ENCODE measurements around the gene PLOD3. TPM values are rescaled to one million over a fixed set of nuclear protein-coding genes. Genes with fewer than 3 reads are reported as not detected.

The PLOD3 gene
- total and polyA plus RNA-seq, 9 donors, result 14.2 to 51.9 (median 38.5) TPM

GRCh38 chr7:101164071-101164840, 53.1 kb downstream of the PLOD3 start:
- TF ChIP-seq POLR2A (IDR thresholded peaks at IDR 0.05) (no peak), EP300 (IDR thresholded peaks at IDR 0.05) (no peak), CTCF (IDR thresholded peaks at IDR 0.05) (no peak)
- Histone ChIP-seq H3K27ac (no peak overlapping the region), H3K4me3 (peak overlapping the region; percentile 25), H3K27me3 (peaks cover 2% of the 10 kb centered on the region), H3K9me3 (no peaks in the 10 kb centered on the region), H3K4me1 (ENCODE audit: insufficient read depth) (peaks cover 14% of the 10 kb centered on the region), H3K36me3 (no peaks in the 10 kb centered on the region)
- WGBS, 3 donors, result 1 to 2% (median 1%) methylated on average over 43 to 75 of the region's 75 CpGs
- intact Hi-C loops (cut with DNase I), result loop anchor here in 2 of 4 donors (10.0 kb wide), 2 partner anchors 101 to 269 kb away; partner anchors contain the start of gene ACHE (in 1 of the 2)
- DNase-seq, result peak in 2 of 5 donors; percentile 47 to 68

- no peak overlapping the region for H3K27ac ChIP-seq
- DNase-seq, result peak in 2 of 5 donors; percentile 47 to 48
- WGBS, 3 donors, result 0 to 1% (median 1%) methylated on average over 79 to 92 of the region's 92 CpGs
- H3K4me1 ChIP-seq (ENCODE audit: insufficient read depth), result peaks cover 14% of the 10 kb centered on the region
- no peaks in the 10 kb centered on the region for H3K9me3 ChIP-seq
- H3K36me3 ChIP-seq, result no peaks in the 10 kb centered on the region
- TF ChIP-seq EP300 (IDR thresholded peaks at IDR 0.05) (no peak), CTCF (IDR thresholded peaks at IDR 0.05) (no peak), POLR2A (IDR thresholded peaks at IDR 0.05) (no peak)
- peak overlapping the region; percentile 25 for H3K4me3 ChIP-seq
- intact Hi-C loops (cut with DNase I), result loop anchor here in 2 of 4 donors (10.0 kb wide), 2 partner anchors 101 to 269 kb away; partner anchors contain the start of gene ACHE (in 1 of the 2)
- H3K27me3 ChIP-seq, result peaks cover 2% of the 10 kb centered on the region
Observed at GRCh38 chr7:101163279-101164070, 53.9 kb downstream of the PLOD3 start.

- Histone ChIP-seq H3K36me3 (no peaks in the 10 kb centered on the region), H3K4me1 (ENCODE audit: insufficient read depth) (peaks cover 14% of the 10 kb centered on the region), H3K27me3 (peaks cover 2% of the 10 kb centered on the region), H3K9me3 (no peaks in the 10 kb centered on the region), H3K27ac (no peak overlapping the region), H3K4me3 (peak overlapping the region; percentile 25)
- intact Hi-C loops (cut with DNase I), result loop anchor here in 2 of 4 donors (10.0 kb wide), 2 partner anchors 102 to 268 kb away; partner anchors contain the start of gene ACHE (in 1 of the 2)
- WGBS, 3 donors, result 2 to 8% (median 3%) methylated on average over 23 to 74 of the region's 74 CpGs
- DNase-seq, result peak in 3 of 5 donors; percentile 27 to 67 (median 61)
- TF ChIP-seq CTCF (IDR thresholded peaks at IDR 0.05) (no peak), POLR2A (IDR thresholded peaks at IDR 0.05) (no peak), EP300 (IDR thresholded peaks at IDR 0.05) (no peak)
Observed at GRCh38 chr7:101162551-101163278, 54.7 kb downstream of the PLOD3 start.
